Mesendoderm (in vitro differentiated cells): Measurements from ENCODE around the gene STIP1.
"Not testable (repeated sequence)": the region's sequence is repeated elsewhere in the genome, so short reads cannot be mapped to it uniquely, and the experiment has no call there.

Experiments
- DNase-seq: peaks from one replicate; pipeline ENCODE4 v3.0.0; 2013
- H2AK5ac ChIP-seq: 2 replicates; pipeline ENCODE4 v1.6.1; 2013; ENCODE audit warnings: low read length, inconsistent platforms
- H2BK120ac ChIP-seq: 2 replicates; pipeline ENCODE4 v1.6.1; 2013; ENCODE audit warnings: low read depth, mild to moderate bottlenecking, low read length, moderate library complexity, mixed read lengths
- H2BK15ac ChIP-seq: replicated peaks from 2 replicates; pipeline ENCODE4 v1.6.1; 2013; ENCODE audit warnings: low read depth, mild to moderate bottlenecking, moderate library complexity
- H2BK5ac ChIP-seq: 2 replicates; pipeline ENCODE4 v1.6.1; 2013; ENCODE audit warnings: low read length, inconsistent platforms
- H3K18ac ChIP-seq: 2 replicates; pipeline ENCODE4 v1.6.1; 2013; ENCODE audit warnings: mild to moderate bottlenecking, low read length, mixed read lengths
- H3K23ac ChIP-seq: one replicate; pipeline ENCODE4 v1.6.1; 2013; ENCODE audit warnings: low read length
- H3K27ac ChIP-seq: 2 replicates; pipeline ENCODE4 v1.5.1; 2013; ENCODE audit warnings: low read depth, mild to moderate bottlenecking, inconsistent platforms, low read length, moderate library complexity
- H3K27me3 ChIP-seq: 2 replicates; pipeline ENCODE4 v1.6.1; 2013; ENCODE audit warnings: low read length, control low read depth, mild to moderate bottlenecking, inconsistent platforms; ENCODE audit not compliant: insufficient read depth, poor library complexity
- H3K36me3 ChIP-seq: 2 replicates; pipeline ENCODE4 v1.6.1; 2013; ENCODE audit warnings: low read length, inconsistent platforms; ENCODE audit not compliant: control insufficient read depth, insufficient read depth
- H3K4ac ChIP-seq: one replicate; pipeline ENCODE4 v1.6.1; 2013; ENCODE audit warnings: low read depth, mild to moderate bottlenecking, low read length, moderate library complexity
- H3K4me1 ChIP-seq: 2 replicates; pipeline ENCODE4 v1.6.1; 2013; ENCODE audit warnings: low read depth, low read length, inconsistent platforms; ENCODE audit not compliant: control insufficient read depth
- H3K4me2 ChIP-seq: 2 replicates; pipeline ENCODE4 v1.6.1; 2013; ENCODE audit warnings: low read length
- H3K4me3 ChIP-seq: 2 replicates; pipeline ENCODE4 v1.5.1; 2013; ENCODE audit warnings: mild to moderate bottlenecking, low read length
- H3K56ac ChIP-seq: one replicate; pipeline ENCODE4 v1.6.1; 2013; ENCODE audit warnings: low read length
- H3K79me1 ChIP-seq: 2 replicates; pipeline ENCODE4 v1.6.1; 2013; ENCODE audit warnings: low read length, inconsistent platforms
- H3K79me2 ChIP-seq: 2 replicates; pipeline ENCODE4 v1.6.1; 2013; ENCODE audit warnings: mild to moderate bottlenecking, low read length; ENCODE audit not compliant: control insufficient read depth, insufficient read depth
- H3K9ac ChIP-seq: 2 replicates; pipeline ENCODE4 v1.6.1; 2013; ENCODE audit warnings: low read length, inconsistent platforms
- H4K5ac ChIP-seq: one replicate; pipeline ENCODE4 v1.6.1; 2013; ENCODE audit warnings: low read length
- H4K8ac ChIP-seq: one replicate; pipeline ENCODE4 v1.6.1; 2013; ENCODE audit warnings: low read depth, mild to moderate bottlenecking, control low read depth, low read length, moderate library complexity
- whole genome bisulfite sequencing: extraction: QIAGEN DNeasy Blood & Tissue Kit; methylation state at CpG from one replicate; pipeline ENCODE4 v1.1.7; 2013; ENCODE audit warnings: low lambda C conversion rate, missing lambda C conversion rate; ENCODE audit not compliant: insufficient coverage; ENCODE audit errors: extremely low coverage; 5-methylcytosine and 5-hydroxymethylcytosine counted together

Gene STIP1

DNA sequence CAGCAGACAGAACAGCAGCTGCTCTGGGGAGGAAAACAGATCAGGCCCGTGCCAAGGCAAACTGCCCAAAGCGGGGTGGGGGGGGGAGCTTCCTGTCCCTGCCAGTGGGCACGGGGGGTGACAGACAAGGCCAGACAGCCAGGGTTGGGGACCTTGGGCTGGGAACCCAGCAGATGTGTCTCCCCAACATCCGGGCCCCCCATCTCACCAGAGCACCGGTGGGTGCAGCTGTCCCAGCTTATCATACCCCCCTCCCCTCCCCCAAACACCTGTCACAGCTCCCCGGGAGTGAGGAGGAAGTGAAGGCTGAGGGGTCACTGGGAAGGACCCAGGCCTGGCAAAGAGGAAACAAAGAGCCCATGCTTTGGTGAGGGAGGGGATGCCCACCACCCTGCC is 59.4 kb downstream of the STIP1 start:
- H4K5ac ChIP-seq, result no peak overlapping the region
- H3K27me3 ChIP-seq, result no peaks in the 10 kb centered on the region
- no peak overlapping the region for H2BK120ac ChIP-seq
- peaks cover 23% of the 10 kb centered on the region for H3K79me2 ChIP-seq
- peak overlapping the region; percentile 98 for H3K56ac ChIP-seq
- no peak overlapping the region for H3K27ac ChIP-seq
- H2BK15ac ChIP-seq, result no peak overlapping the region
- H2AK5ac ChIP-seq, result no peak overlapping the region
- no peak overlapping the region for H3K18ac ChIP-seq
- peak overlapping the region; percentile 95 for H3K9ac ChIP-seq
- peak overlapping the region; percentile 35 for H3K4me2 ChIP-seq
- peak overlapping the region; percentile 94 for H3K4me3 ChIP-seq
- H3K36me3 ChIP-seq, result peaks cover 1% of the 10 kb centered on the region
- H3K4me1 ChIP-seq, result peaks cover 14% of the 10 kb centered on the region
- peak overlapping the region; percentile 75 for H3K23ac ChIP-seq
- H3K4ac ChIP-seq, result no peak overlapping the region
- peaks cover 7% of the 10 kb centered on the region for H3K79me1 ChIP-seq
- no peak overlapping the region for H4K8ac ChIP-seq
- no peak for DNase-seq
- no peak overlapping the region for H2BK5ac ChIP-seq
- no CpG with 5 or more reads among the region's 6 CpGs for WGBS

GRCh38 chr11:64245797-64246620 is 60.0 kb downstream of the STIP1 start:
- peaks cover 12% of the 10 kb centered on the region for H3K4me1 ChIP-seq
- peaks cover 1% of the 10 kb centered on the region for H3K36me3 ChIP-seq
- H3K4me2 ChIP-seq, result peak overlapping the region; percentile 35
- H3K79me1 ChIP-seq, result peaks cover 7% of the 10 kb centered on the region
- H3K27me3 ChIP-seq, result no peaks in the 10 kb centered on the region
- peak; percentile 91 for DNase-seq
- peak overlapping the region; percentile 44 for H3K4ac ChIP-seq
- no peak overlapping the region for H2BK15ac ChIP-seq
- no peak overlapping the region for H4K8ac ChIP-seq
- H2BK5ac ChIP-seq, result peak overlapping the region; percentile 64
- H3K27ac ChIP-seq, result peak overlapping the region; percentile 46
- H3K79me2 ChIP-seq, result peaks cover 23% of the 10 kb centered on the region
- peak overlapping the region; percentile 15 for H3K18ac ChIP-seq
- peak overlapping the region; percentile 95 for H3K9ac ChIP-seq
- peak overlapping the region; percentile 75 for H3K23ac ChIP-seq
- peak overlapping the region; percentile 98 for H3K56ac ChIP-seq
- WGBS, result no CpG with 5 or more reads among the region's 46 CpGs
- peak overlapping the region; percentile 0 for H2BK120ac ChIP-seq
- H4K5ac ChIP-seq, result no peak overlapping the region
- H3K4me3 ChIP-seq, result peak overlapping the region; percentile 94
- H2AK5ac ChIP-seq, result peak overlapping the region; percentile 86

- H3K4me2 ChIP-seq, H3K79me1 ChIP-seq, H4K5ac ChIP-seq, H3K36me3 ChIP-seq, H2BK5ac ChIP-seq, H3K23ac ChIP-seq, H4K8ac ChIP-seq, H3K27me3 ChIP-seq, H2AK5ac ChIP-seq, DNase-seq, H2BK15ac ChIP-seq, H2BK120ac ChIP-seq: not testable (repeated sequence)
- Histone ChIP-seq H3K27ac (peak overlapping the region; percentile 22), H3K4me1 (peaks cover 12% of the 10 kb centered on the region), H3K56ac (peak overlapping the region; percentile 98), H3K4ac (peak overlapping the region; percentile 44), H3K9ac (peak overlapping the region; percentile 95), H3K79me2 (peaks cover 23% of the 10 kb centered on the region), H3K18ac (peak overlapping the region; percentile 15), H3K4me3 (peak overlapping the region; percentile 94)
- WGBS, result no CpG with 5 or more reads among the region's 43 CpGs
These were observed 60.6 kb downstream of the STIP1 start for GRCh38 chr11:64246621-64246870.

GRCh38 chr11:64246871-64247728 is 61.1 kb downstream of the STIP1 start, which contains the start of gene PPP1R14B:
PPP1R14B (minus strand) TSS chr11:64246943; CDS start chr11:64246673, 270 bp downstream.
- peaks cover 1% of the 10 kb centered on the region for H3K36me3 ChIP-seq
- H3K9ac ChIP-seq, result peak within 1 kb of the TSS; percentile 95
- H3K4me1 ChIP-seq, result peaks cover 12% of the 10 kb centered on the region
- peak within 1 kb of the TSS; percentile 73 for H2BK5ac ChIP-seq
- peak; percentile 96 for DNase-seq
- H4K5ac ChIP-seq, result no peak within 1 kb of the TSS
- peak within 1 kb of the TSS; percentile 75 for H3K23ac ChIP-seq
- peak within 1 kb of the TSS; percentile 59 for H3K27ac ChIP-seq
- no peak within 1 kb of the TSS for H2BK15ac ChIP-seq
- peak within 1 kb of the TSS; percentile 50 for H3K4ac ChIP-seq
- peak within 1 kb of the TSS; percentile 94 for H3K4me3 ChIP-seq
- H2AK5ac ChIP-seq, result peak within 1 kb of the TSS; percentile 86
- WGBS, result no CpG with 5 or more reads among the region's 74 CpGs
- no peak within 1 kb of the TSS for H4K8ac ChIP-seq
- H2BK120ac ChIP-seq, result peak within 1 kb of the TSS; percentile 0
- no peaks in the 10 kb centered on the region for H3K27me3 ChIP-seq
- peak within 1 kb of the TSS; percentile 15 for H3K18ac ChIP-seq
- H3K79me2 ChIP-seq, result peaks cover 28% of the 10 kb centered on the region
- peak within 1 kb of the TSS; percentile 93 for H3K4me2 ChIP-seq
- peak within 1 kb of the TSS; percentile 98 for H3K56ac ChIP-seq
- peaks cover 11% of the 10 kb centered on the region for H3K79me1 ChIP-seq

- no peak overlapping the region for H4K5ac ChIP-seq
- peak overlapping the region; percentile 77 for H3K56ac ChIP-seq
- no peaks in the 10 kb centered on the region for H3K27me3 ChIP-seq
- H3K79me2 ChIP-seq, result peaks cover 30% of the 10 kb centered on the region
- H3K27ac ChIP-seq, result no peak overlapping the region
- H2BK5ac ChIP-seq, result no peak overlapping the region
- H3K4ac ChIP-seq, result peak overlapping the region; percentile 59
- H3K79me1 ChIP-seq, result peaks cover 9% of the 10 kb centered on the region
- no peak overlapping the region for H3K4me3 ChIP-seq
- no peak overlapping the region for H2BK120ac ChIP-seq
- H3K23ac ChIP-seq, result no peak overlapping the region
- H3K9ac ChIP-seq, result peak overlapping the region; percentile 69
- H3K18ac ChIP-seq, result peak overlapping the region; percentile 15
- WGBS, result no CpG with 5 or more reads among the region's 31 CpGs
- no peak for DNase-seq
- H4K8ac ChIP-seq, result no peak overlapping the region
- H3K4me1 ChIP-seq, result peaks cover 12% of the 10 kb centered on the region
- H3K4me2 ChIP-seq, result peak overlapping the region; percentile 32
- H2BK15ac ChIP-seq, result no peak overlapping the region
- peak overlapping the region; percentile 92 for H2AK5ac ChIP-seq
- H3K36me3 ChIP-seq, result peaks cover 1% of the 10 kb centered on the region
These were observed 62.0 kb downstream of the STIP1 start for GRCh38 chr11:64247729-64248531.
